ENCODE measurements around the gene VSTM5.

GRCh38 chr11:93773601-93774200, 76.7 kb downstream of the VSTM5 start:
- TF ChIP-seq POLR2A (IDR thresholded peaks at IDR 0.05) (no peak), CTCF (IDR thresholded peaks at IDR 0.05) (no peak)
